Inferior parietal cortex (tissue), 1 donor: ENCODE data around the gene BCR.
A peak's percentile ranks its signal among the peaks of the same experiment; 100 is the strongest.

ENCODE experiments used
- DNase-seq: peaks from one replicate; pipeline ENCODE4 v3.0.0-alpha.2; 2016; ENCODE audit errors: extremely low spot score

The BCR gene

DNA sequence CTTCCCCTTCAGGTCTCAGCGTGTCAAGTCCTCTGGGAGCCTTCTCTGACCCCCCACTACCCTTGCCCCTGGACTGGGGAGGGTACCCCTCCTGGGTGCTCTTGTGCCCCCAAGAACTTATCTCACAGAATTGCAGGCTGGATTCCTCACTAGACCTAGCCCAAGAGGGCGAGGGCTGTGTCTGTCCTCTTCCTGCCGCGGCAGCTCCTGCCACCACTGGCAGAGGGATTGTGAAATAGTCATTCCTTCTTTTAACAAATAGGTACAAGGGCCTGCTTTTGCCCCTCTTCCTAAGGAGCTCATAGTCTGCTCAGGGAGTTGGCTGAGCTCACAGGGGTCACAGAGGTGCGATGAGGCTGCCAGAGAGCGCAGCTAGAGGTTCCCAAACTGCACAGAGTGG, 29.5 kb upstream of the BCR start:
- DNase-seq = no peak

DNA sequence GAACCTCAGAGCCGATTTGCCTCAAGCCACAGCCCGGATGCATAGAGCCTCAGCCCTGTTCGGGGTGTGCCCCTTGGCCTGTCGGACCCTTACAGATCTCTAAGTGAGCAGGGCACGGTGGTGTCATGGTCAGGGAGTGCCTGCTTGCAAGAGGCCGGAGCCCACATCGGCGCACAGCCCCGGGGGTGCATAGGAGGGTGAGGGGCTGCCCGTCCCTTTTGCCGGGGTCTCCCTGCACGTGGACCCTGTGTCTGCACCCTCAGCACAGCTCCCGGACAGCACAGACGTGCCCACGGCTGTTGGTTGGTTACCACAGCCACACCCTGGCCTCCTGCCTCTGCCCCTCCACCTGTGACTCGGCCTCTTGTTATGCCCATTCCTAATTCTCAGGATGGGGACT, 28.5 kb upstream of the BCR start:
- no peak for DNase-seq

GRCh38 chr22:23152238-23153114, 27.8 kb upstream of the BCR start:
- no peak for DNase-seq

DNA sequence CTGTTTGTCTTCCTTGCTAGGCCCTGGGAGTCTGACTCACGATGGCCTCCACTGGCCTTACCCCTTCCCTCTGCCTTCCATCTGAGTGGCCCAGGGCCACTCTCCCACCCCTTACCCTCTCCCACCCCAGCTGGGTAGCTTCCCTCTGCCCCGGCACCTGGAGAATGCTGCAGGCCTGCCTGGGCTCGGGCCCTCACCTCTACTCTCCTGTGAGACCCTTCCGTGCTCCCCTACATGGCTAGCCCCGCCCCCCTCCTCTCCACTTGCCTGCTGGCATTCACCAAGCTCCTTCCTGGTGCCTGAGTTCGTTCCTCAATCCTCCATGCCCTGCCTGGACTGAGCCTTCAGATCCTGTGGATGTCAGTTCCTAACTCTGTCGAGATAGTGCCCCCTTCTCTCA, 26.3 kb upstream of the BCR start:
- DNase-seq = no peak

GRCh38 chr22:23154461-23154860, 25.8 kb upstream of the BCR start:
- DNase-seq = no peak

DNA sequence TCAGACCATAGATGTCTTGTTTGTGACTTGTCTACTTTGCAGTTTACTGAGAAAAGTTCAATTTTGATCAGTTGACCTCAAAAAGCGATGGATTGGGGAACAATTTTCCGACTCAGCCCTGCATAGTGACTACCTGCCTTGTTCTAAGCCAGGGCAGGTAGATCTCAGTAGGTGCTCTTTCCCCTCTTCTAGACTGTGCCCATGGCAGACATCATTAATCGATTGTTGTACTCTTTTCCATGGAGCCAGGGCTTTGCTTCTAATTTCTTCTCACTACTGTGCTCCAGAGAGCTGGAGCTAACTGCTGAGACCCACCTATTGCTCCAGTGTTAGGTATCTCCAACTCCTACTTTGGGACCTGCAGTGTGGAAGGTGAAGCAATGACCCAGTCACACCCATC, 25.2 kb upstream of the BCR start:
- no peak for DNase-seq

GRCh38 chr22:23155831-23156230, 24.5 kb upstream of the BCR start:
- no peak for DNase-seq

GRCh38 chr22:23156286-23156685, 24.0 kb upstream of the BCR start:
- no peak for DNase-seq

GRCh38 chr22:23157560-23158515, 22.5 kb upstream of the BCR start:
- DNase-seq = no peak

GRCh38 chr22:23158516-23159290, 21.6 kb upstream of the BCR start:
- no peak for DNase-seq

DNA sequence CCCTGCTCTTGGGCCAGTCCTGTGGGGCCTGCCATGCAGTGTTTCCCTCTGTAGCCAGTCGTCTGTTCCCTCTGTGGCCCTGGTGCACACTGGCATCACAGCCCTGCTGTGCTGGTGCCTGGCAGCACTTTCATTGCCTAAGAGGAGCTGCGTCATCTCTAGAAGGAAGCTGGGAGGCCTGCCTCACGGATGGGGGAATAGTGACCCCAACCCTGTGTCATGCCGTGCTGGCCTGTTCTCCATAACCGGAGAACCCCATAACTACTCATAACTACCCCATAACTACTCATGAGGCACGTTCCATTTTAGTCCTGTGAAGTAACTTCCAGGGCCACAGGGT, 21.0 kb upstream of the BCR start:
- DNase-seq = no peak

DNA sequence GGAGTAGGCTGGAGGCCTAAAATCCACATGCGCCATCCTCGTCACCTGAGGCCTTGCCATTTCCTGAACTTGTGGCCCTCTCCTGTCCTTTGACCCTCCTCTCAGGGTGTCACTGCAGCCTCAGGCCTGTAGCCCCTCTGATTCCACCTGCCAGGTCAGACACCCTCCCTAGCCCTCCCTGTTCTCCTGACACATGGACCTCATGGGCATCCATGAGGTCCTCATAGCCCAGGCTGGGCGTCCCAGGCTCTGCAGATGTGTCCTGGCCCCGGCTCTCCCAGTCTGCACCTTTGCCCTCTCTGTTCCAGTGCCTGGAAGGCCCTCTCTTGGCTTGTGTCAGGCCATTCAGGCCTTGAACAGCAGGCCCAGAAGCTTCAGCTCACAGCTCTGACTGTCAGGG, 19.3 kb upstream of the BCR start:
- DNase-seq = no peak

DNA sequence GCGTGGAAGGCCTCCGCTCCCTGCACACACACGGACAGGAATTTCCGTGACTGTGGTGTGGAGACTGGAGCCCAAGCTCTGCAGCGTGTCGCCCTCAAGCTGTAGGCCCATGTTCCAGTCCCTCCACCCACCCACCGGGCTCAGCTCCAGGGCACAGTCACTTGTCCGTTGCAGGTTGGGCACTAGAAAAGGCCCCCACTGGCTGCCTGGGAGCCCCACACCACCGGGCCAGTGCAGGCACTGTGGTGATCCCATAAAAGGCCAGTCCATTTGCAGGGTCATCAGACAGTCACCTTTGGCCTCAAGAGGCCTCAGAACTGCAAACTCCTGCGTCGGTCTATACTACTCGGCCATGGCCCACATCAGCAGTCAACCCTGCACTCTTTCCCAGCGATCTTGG, 18.7 kb upstream of the BCR start:
- no peak for DNase-seq

DNA sequence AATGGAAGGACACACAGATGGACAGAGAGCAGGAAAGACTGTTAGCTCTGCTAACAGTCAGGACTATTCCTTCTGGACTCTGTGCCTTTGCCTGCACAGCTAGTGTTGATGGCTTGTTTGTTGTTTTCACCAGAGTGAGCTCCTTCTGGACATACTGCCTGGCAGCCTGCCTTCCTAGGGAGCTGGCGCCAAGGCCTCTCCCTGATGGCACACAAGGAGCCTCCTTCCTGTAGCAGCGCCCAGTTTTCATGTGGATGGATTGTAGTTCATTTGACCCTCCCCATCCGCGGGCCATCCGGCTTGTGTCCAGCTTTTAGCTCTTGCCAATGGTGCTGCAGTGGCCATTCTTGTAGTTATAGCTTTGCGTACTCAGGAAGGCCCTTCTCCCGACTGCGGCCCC, 16.6 kb upstream of the BCR start:
- peak; percentile 51 for DNase-seq

DNA sequence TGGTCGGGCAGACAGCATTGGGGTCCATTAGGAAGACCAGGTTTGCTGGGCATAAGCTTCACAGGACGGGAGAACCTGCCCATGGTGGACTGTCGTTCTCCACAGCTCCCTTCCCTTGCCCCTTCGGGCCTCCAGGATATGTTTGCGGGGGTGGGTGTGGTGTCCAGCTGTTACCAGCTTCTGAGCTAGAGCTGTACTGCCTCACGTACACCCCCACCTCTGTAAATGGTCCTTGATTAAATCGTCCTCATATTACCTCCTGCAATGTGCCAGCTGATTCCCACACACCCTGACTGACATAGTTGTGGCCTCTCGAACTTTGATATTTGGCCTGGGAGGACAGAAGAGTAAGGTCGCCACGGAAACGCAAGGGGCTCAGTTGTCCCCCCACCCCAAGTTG, 16.2 kb upstream of the BCR start:
- DNase-seq = no peak

DNA sequence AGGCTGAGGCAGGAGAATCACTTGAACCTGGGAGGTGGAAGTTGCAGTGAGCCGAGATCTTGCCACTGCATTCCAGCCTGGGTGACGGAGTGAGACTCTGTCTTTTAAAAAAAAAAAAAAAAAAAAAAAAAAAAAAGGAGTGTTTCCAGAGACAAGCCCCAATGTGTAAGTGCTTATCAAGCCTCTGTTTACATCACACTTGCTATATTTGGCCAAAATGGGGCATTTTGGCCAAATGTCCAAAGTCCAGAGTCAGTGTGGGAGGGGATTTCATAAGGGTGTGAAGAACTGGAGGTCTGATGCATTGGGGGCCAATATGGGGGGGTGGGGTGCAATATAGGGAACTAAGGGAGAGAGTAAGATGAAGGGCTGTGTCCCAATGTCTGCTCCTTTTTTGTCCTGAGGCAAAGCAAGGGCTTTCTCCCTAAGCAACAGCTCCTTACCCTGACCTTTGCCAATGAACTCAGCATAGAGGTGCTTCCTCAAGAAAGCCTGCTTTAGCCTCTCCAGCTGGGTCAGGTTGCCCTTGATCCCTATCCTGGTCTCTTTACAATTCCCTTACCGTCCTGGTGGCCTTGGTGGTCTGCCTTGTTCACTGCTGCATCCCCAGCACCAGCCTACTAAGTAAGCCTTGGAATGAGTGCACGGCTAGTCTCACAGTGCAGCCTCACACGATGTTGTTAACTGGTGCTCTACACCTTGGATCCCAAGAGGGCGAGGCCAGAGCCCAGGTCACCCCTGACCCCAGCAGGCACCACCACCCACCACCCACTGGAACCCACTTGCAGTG, 14.1 kb upstream of the BCR start:
- DNase-seq = no peak

GRCh38 chr22:23166841-23167616, 13.3 kb upstream of the BCR start:
- DNase-seq = no peak

DNA sequence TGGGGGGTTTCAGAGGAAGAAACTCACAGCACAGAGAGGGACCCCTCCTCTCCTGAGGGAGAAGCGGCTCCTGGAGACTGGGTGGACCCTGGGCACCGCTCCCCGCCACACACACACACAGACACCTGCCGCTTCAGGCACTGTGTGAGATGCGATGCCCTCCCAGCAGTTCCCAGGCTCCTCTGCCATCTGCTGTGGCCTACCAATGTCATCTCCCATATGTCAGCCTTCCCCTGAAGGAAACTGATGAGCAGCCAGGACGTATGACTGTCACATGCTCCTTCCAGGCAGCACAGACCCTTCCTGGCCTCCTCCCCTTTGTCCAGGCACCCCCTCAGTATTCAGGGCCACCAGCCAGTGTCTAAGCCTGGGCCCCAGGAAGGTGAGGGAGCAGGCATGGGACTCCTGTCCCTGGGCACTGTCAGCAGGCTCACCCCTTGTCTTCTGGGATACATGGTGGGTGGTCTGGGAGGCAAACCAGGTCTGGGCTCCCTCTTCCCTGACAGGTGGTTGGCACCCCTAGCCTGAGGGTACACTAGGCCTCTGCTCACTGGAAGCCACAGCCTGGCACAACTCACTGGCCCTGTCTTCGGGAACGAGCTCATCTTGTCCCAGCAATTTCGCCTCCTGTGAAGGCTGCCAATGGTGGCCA, 11.8 kb upstream of the BCR start:
- no peak for DNase-seq

DNA sequence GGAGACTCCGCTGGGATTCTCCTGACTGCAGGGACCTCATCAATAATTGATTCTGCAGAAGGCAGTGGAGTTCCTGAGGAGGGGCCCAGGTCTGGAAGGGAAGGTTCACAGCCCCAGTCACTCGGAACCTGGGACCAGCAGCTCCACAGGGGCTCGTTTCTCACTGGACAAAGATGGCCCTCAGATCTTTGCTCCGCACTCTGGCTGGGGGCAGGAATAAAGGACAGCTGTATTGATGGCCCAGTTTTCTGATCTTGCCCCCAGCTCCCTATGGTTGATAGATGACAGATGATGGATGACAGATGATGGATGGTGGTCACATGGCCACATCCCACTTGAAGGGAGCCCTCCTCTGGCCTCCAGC, 11.3 kb upstream of the BCR start:
- DNase-seq = no peak
